Panc1 (cell line): ENCODE measurements around the gene LRRC71. TPM values are rescaled to one million over a fixed set of nuclear protein-coding genes. Genes with fewer than 3 reads are reported as not detected.

Experiments
- ATAC-seq: fragments of 200-7000 bp; cut with Tn5 transposase; 2 replicates; pipeline ENCODE4 v1.9.1; 2020; ENCODE audit warnings: mild to moderate bottlenecking, moderate library complexity
- BruUV-seq: library from RNA; stranded (reverse); fragments of 400-500 nt; replicated peaks from 2 replicates; lab custom pipeline; 2021; lab: Mats Ljungman, UMichigan
- CTCF ChIA-PET: fragments of 300-600 bp; sonication (Branson Sonifier 250); formaldehyde crosslinking; loops from one replicate; lab custom pipeline; 2022; ENCODE audit warnings: antibody characterized with exemption; lab: Charles Lee
- POLR2A ChIA-PET: fragments of 300-600 bp; sonication (Branson Sonifier 250); formaldehyde crosslinking; loops from one replicate; lab custom pipeline; 2022; ENCODE audit warnings: antibody characterized with exemption; lab: Charles Lee
- DNase-seq: peaks from one replicate; pipeline ENCODE4 v3.0.0-alpha.2; 2010; ENCODE audit warnings: low read depth, low spot score
- H3K27ac ChIP-seq: 2 replicates; pipeline ENCODE4 v1.5.1; 2011; ENCODE audit warnings: mild to moderate bottlenecking, low read length, inconsistent platforms
- H3K27me3 ChIP-seq: fragments of 200-500 bp; sonication (Bioruptor generic); 2 replicates; pipeline ENCODE4 v1.6.0; 2014; ENCODE audit warnings: low read length, inconsistent platforms; ENCODE audit not compliant: control insufficient read depth, insufficient read depth
- H3K36me3 ChIP-seq: fragments of 200-500 bp; sonication (Bioruptor generic); 2 replicates; pipeline ENCODE4 v1.5.1; 2014; ENCODE audit warnings: inconsistent platforms, mild to moderate bottlenecking, low read length, moderate library complexity; ENCODE audit not compliant: control insufficient read depth, insufficient read depth
- H3K4me1 ChIP-seq: 2 replicates; pipeline ENCODE4 v1.5.1; 2011; ENCODE audit warnings: inconsistent platforms, mild to moderate bottlenecking, low read length, moderate library complexity; ENCODE audit not compliant: control insufficient read depth, insufficient read depth
- H3K4me3 ChIP-seq, 2 experiments: 2 replicates each; pipeline ENCODE4 v1.5.1; 2011 to 2012; ENCODE audit warnings: low read depth in 2 of 2, low read length in 2 of 2, mild to moderate bottlenecking in 2 of 2, inconsistent platforms in 1 of 2, moderate library complexity in 1 of 2
- H3K9me3 ChIP-seq: fragments of 200-500 bp; sonication (Bioruptor generic); 2 replicates; pipeline ENCODE4 v1.5.1; 2014; ENCODE audit warnings: low read depth, mild to moderate bottlenecking, inconsistent platforms, low read length, moderate library complexity; ENCODE audit not compliant: control insufficient read depth, insufficient read depth
- CTCF ChIP-seq: fragments of 450-650 bp; IDR thresholded peaks from 2 replicates; pipeline ENCODE4 v1.5.1; 2017; ENCODE audit warnings: mild to moderate bottlenecking
- POLR2AphosphoS5 ChIP-seq: IDR thresholded peaks from 2 replicates; pipeline ENCODE4 v1.6.1; 2012; ENCODE audit warnings: mild to moderate bottlenecking, low read depth, low read length, moderate library complexity
- REST ChIP-seq, 2 experiments: IDR thresholded peaks; 2 replicates each; pipeline ENCODE4 v1.6.1; 2011 to 2012; ENCODE audit warnings: low read depth in 2 of 2, control low read depth in 1 of 2, low read length in 1 of 2, mild to moderate bottlenecking in 1 of 2, moderate library complexity in 1 of 2; ENCODE audit not compliant: insufficient read depth in 1 of 2
- SIN3A ChIP-seq: IDR thresholded peaks from 2 replicates; pipeline ENCODE4 v1.6.1; 2012; ENCODE audit warnings: low read depth, mild to moderate bottlenecking, low read length, moderate library complexity, borderline replicate concordance; ENCODE audit not compliant: insufficient read depth
- TCF7L2 ChIP-seq: IDR thresholded peaks from 2 replicates; pipeline ENCODE4 v1.6.1; 2011; ENCODE audit warnings: mild to moderate bottlenecking, low read depth, low read length, inconsistent platforms
- in situ Hi-C: cut with HindIII; loops from 2 replicates; pipeline ENCODE4 v1.10.0; 2016; ENCODE audit warnings: low sequenced_read_pairs, low pct_unique_long_range_greater_than_20kb
- intact Hi-C: fragments of 100-400 bp; cut with micrococcal nuclease; formaldehyde crosslinking; loops from one replicate; pipeline ENCODE4 v1.10.0; 2022; ENCODE audit not compliant: unreplicated experiment
- total RNA-seq: library from RNA; stranded (reverse); gene quantifications from one replicate; pipeline ENCODE4 v1.2.1, GENCODE V29; 2021; ENCODE audit not compliant: unreplicated experiment

The LRRC71 gene
- total RNA-seq, 1 experiment from 2014 or later: 0.77 TPM

- H3K9me3 ChIP-seq: no peaks in the 10 kb centered on the region
- DNase-seq (no peak), ATAC-seq (no peak)
- H3K27me3 ChIP-seq: no peaks in the 10 kb centered on the region
- no peak overlapping the region for H3K27ac ChIP-seq
- H3K4me3 ChIP-seq: no peak overlapping the region
- no TSS peak for BruUV-seq
- H3K4me1 ChIP-seq: no peaks in the 10 kb centered on the region
- ChIA-PET POLR2A (no interaction called here), CTCF (interaction anchor here (0.5 kb wide), 1 partner anchor 160 kb away, joined by 9 read pairs; no protein-coding TSS in a partner anchor)
- no peaks in the 10 kb centered on the region; the same call in 1 of the 2 replicates for H3K36me3 ChIP-seq
- intact Hi-C loops: no loop called here
- TF ChIP-seq CTCF (no peak), TCF7L2 (no peak), SIN3A (no peak), POLR2AphosphoS5 (no peak), REST (IDR thresholded peaks at IDR 0.05; ENCODE audit: insufficient read depth in 1 of 2, low read depth in 2 of 2, low read length in 1 of 2) (no peak)
- in situ Hi-C loops: no loop called here
These were observed 17.5 kb downstream of the LRRC71 start for GRCh38 chr1:156937883-156938282.

GRCh38 chr1:156938813-156939212, 18.4 kb downstream of the LRRC71 start:
- no TSS peak for BruUV-seq
- in situ Hi-C loops: no loop called here
- Histone ChIP-seq H3K27me3 (no peaks in the 10 kb centered on the region), H3K9me3 (no peaks in the 10 kb centered on the region), H3K27ac (no peak overlapping the region), H3K36me3 (no peaks in the 10 kb centered on the region; the same call in 1 of the 2 replicates), H3K4me1 (no peaks in the 10 kb centered on the region), H3K4me3 (no peak overlapping the region)
- ATAC-seq: no peak
- CTCF ChIA-PET: no interaction called here
- POLR2A ChIA-PET: no interaction called here
- intact Hi-C loops: no loop called here
- DNase-seq: no peak
- TF ChIP-seq CTCF: no peak
- no peak for TF ChIP-seq REST (IDR thresholded peaks at IDR 0.05; ENCODE audit: insufficient read depth in 1 of 2, low read depth in 2 of 2, low read length in 1 of 2)
- TF ChIP-seq SIN3A: no peak
